GM23338 (cell line): Measurements from ENCODE around the gene CENPP. TPM values are rescaled to one million over a fixed set of nuclear protein-coding genes. Genes with fewer than 3 reads are reported as not detected.

Source experiments
- EZH2phosphoT487 ChIP-seq: fragments of 200-600 bp; sonication (generic); IDR thresholded peaks from one replicate; pipeline ENCODE4 v1.8.1; 2018; ENCODE audit warnings: antibody characterized with exemption; ENCODE audit not compliant: unreplicated experiment
- JUNB ChIP-seq: IDR thresholded peaks from one replicate; pipeline ENCODE4 v1.6.1; 2016; ENCODE audit warnings: antibody characterized with exemption; ENCODE audit not compliant: unreplicated experiment
- REST ChIP-seq: IDR thresholded peaks from one replicate; pipeline ENCODE4 v1.6.1; 2018; ENCODE audit warnings: antibody characterized with exemption; ENCODE audit not compliant: unreplicated experiment
- ZNF114 ChIP-seq: fragments of 250-450 bp; sonication (Bioruptor Pico); IDR thresholded peaks from 2 replicates; pipeline ENCODE4 v1.5.0; 2020; ENCODE audit warnings: mild to moderate bottlenecking, moderate library complexity
- ZNF331 ChIP-seq: fragments of 250-450 bp; sonication (Bioruptor Pico); IDR thresholded peaks from 2 replicates; pipeline ENCODE4 v1.5.0; 2020; ENCODE audit warnings: low read depth, mild to moderate bottlenecking, moderate library complexity
- ZNF462 ChIP-seq: fragments of 250-450 bp; sonication (Bioruptor Pico); IDR thresholded peaks from 2 replicates; pipeline ENCODE4 v1.5.0; 2020; ENCODE audit warnings: mild to moderate bottlenecking, moderate library complexity
- polyA plus RNA-seq: library from polyadenylated mRNA; unstranded; fragments of >200 nt; fragmentation: Nextera tagmentation; extraction: Ambion mirVana; gene quantifications from 2 replicates; pipeline ENCODE4 v1.2.1, GENCODE V29; 2016
- total RNA-seq: library from RNA; depleted of rRNA; stranded (reverse); fragments of >200 nt; shearing (Covaris generic); gene quantifications from 2 replicates; pipeline ENCODE4 v1.2.3, GENCODE V29; 2014

Gene CENPP
- total and polyA plus RNA-seq, 2 experiments from 2014 or later, result 11.0 to 12.6 TPM

GRCh38 chr9:92289708-92290390, 35.9 kb upstream of the CENPP start (continued):
- TF ChIP-seq ZNF462 (no peak), REST (no peak), JUNB (no peak), EZH2phosphoT487 (no peak), ZNF331 (CRISPR knock-in tag) (no peak), ZNF114 (no peak)
